ENCODE measurements around the gene MAGI2.

- no peak for TF ChIP-seq EZH2 (IDR thresholded peaks at IDR 0.05; ENCODE audit: low read depth, unreplicated experiment)
- no peak for TF ChIP-seq CTCF (conservative IDR thresholded peaks at IDR 0.05; ENCODE audit: low read depth in 2 of 2)
- TF ChIP-seq JUNB (IDR thresholded peaks at IDR 0.05; ENCODE audit: unreplicated experiment), result no peak
- TF ChIP-seq REST (IDR thresholded peaks at IDR 0.05; ENCODE audit: unreplicated experiment), result no peak
- TF ChIP-seq POLR2AphosphoS5 (IDR thresholded peaks at IDR 0.05; ENCODE audit: low read depth), result no peak
- TF ChIP-seq ZNF114 (CRISPR knock-in tag; IDR thresholded peaks at IDR 0.05), result no peak
- no peak for TF ChIP-seq EZH2phosphoT487 (IDR thresholded peaks at IDR 0.05; ENCODE audit: unreplicated experiment)
Observed at GRCh38 chr7:78260826-78261225, 1192.6 kb downstream of the MAGI2 start.
